ENCODE measurements around the gene YPEL5.
"Not testable (repeated sequence)": the region's sequence is repeated elsewhere in the genome, so short reads cannot be mapped to it uniquely, and the experiment has no call there.

YPEL5 gene

GRCh38 chr2:30136764-30137444 lies 9.9 kb upstream of the YPEL5 start:
- no peak for DNase-seq (ENCODE audit: low read depth)

- no peak for DNase-seq (ENCODE audit: low read depth)
These were observed 7.5 kb upstream of the YPEL5 start for GRCh38 chr2:30139131-30139870.

- DNase-seq (ENCODE audit: low read depth) = no peak
These were observed 5.7 kb upstream of the YPEL5 start for GRCh38 chr2:30141136-30141535.

GRCh38 chr2:30144260-30144659 lies 2.5 kb upstream of the YPEL5 start:
- no peak for DNase-seq (ENCODE audit: low read depth)

GRCh38 chr2:30144951-30145350 lies 1.9 kb upstream of the YPEL5 start:
- DNase-seq (ENCODE audit: low read depth) = not testable (repeated sequence)

- no peak for DNase-seq (ENCODE audit: low read depth)
These were observed 926 bp upstream of the YPEL5 start for GRCh38 chr2:30145826-30146336.

- DNase-seq (ENCODE audit: low read depth) = no peak
These were observed 448 bp downstream of the YPEL5 start for GRCh38 chr2:30147196-30147714.

GRCh38 chr2:30147715-30148610 lies 1.2 kb downstream of the YPEL5 start:
- peak; percentile 56 for DNase-seq (ENCODE audit: low read depth)

- no peak for DNase-seq (ENCODE audit: low read depth)
These were observed 2.0 kb downstream of the YPEL5 start for GRCh38 chr2:30148850-30149249.

- no peak for DNase-seq (ENCODE audit: low read depth)
These were observed 2.7 kb downstream of the YPEL5 start for GRCh38 chr2:30149513-30149912.

- no peak for DNase-seq (ENCODE audit: low read depth)
These were observed 3.2 kb downstream of the YPEL5 start for GRCh38 chr2:30149976-30150375.

GRCh38 chr2:30150786-30151185 lies 4.0 kb downstream of the YPEL5 start:
- no peak for DNase-seq (ENCODE audit: low read depth)

- DNase-seq (ENCODE audit: low read depth) = no peak
These were observed 5.6 kb downstream of the YPEL5 start for GRCh38 chr2:30152385-30152784.

GRCh38 chr2:30155202-30155601 lies 8.4 kb downstream of the YPEL5 start:
- no peak for DNase-seq (ENCODE audit: low read depth)

GRCh38 chr2:30155889-30156658 lies 9.3 kb downstream of the YPEL5 start:
- DNase-seq (ENCODE audit: low read depth) = no peak

GRCh38 chr2:30157616-30158015 lies 10.8 kb downstream of the YPEL5 start:
- DNase-seq (ENCODE audit: low read depth) = no peak

- DNase-seq (ENCODE audit: low read depth) = no peak
These were observed 13.0 kb downstream of the YPEL5 start for GRCh38 chr2:30159766-30160165.

GRCh38 chr2:30161929-30162706 lies 15.3 kb downstream of the YPEL5 start:
- no peak for DNase-seq (ENCODE audit: low read depth)

- DNase-seq (ENCODE audit: low read depth) = no peak
These were observed 16.0 kb downstream of the YPEL5 start for GRCh38 chr2:30162806-30163205.

GRCh38 chr2:30164131-30164925 lies 17.5 kb downstream of the YPEL5 start:
- DNase-seq (ENCODE audit: low read depth) = no peak
